Panc1 (cell line): ENCODE data around the gene MYLIP. TPM values are rescaled to one million over a fixed set of nuclear protein-coding genes. Genes with fewer than 3 reads are reported as not detected.

ENCODE experiments used
- ATAC-seq: fragments of 200-7000 bp; cut with Tn5 transposase; 2 replicates; pipeline ENCODE4 v1.9.1; 2020; ENCODE audit warnings: mild to moderate bottlenecking, moderate library complexity
- BruUV-seq: library from RNA; stranded (reverse); fragments of 400-500 nt; replicated peaks from 2 replicates; lab custom pipeline; 2021; lab: Mats Ljungman, UMichigan
- CTCF ChIA-PET: fragments of 300-600 bp; sonication (Branson Sonifier 250); formaldehyde crosslinking; loops from one replicate; lab custom pipeline; 2022; ENCODE audit warnings: antibody characterized with exemption; lab: Charles Lee
- POLR2A ChIA-PET: fragments of 300-600 bp; sonication (Branson Sonifier 250); formaldehyde crosslinking; loops from one replicate; lab custom pipeline; 2022; ENCODE audit warnings: antibody characterized with exemption; lab: Charles Lee
- DNase-seq: peaks from one replicate; pipeline ENCODE4 v3.0.0-alpha.2; 2010; ENCODE audit warnings: low read depth, low spot score
- H3K27ac ChIP-seq: 2 replicates; pipeline ENCODE4 v1.5.1; 2011; ENCODE audit warnings: mild to moderate bottlenecking, low read length, inconsistent platforms
- H3K27me3 ChIP-seq: fragments of 200-500 bp; sonication (Bioruptor generic); 2 replicates; pipeline ENCODE4 v1.6.0; 2014; ENCODE audit warnings: low read length, inconsistent platforms; ENCODE audit not compliant: control insufficient read depth, insufficient read depth
- H3K36me3 ChIP-seq: fragments of 200-500 bp; sonication (Bioruptor generic); 2 replicates; pipeline ENCODE4 v1.5.1; 2014; ENCODE audit warnings: inconsistent platforms, mild to moderate bottlenecking, low read length, moderate library complexity; ENCODE audit not compliant: control insufficient read depth, insufficient read depth
- H3K4me1 ChIP-seq: 2 replicates; pipeline ENCODE4 v1.5.1; 2011; ENCODE audit warnings: inconsistent platforms, mild to moderate bottlenecking, low read length, moderate library complexity; ENCODE audit not compliant: control insufficient read depth, insufficient read depth
- H3K4me3 ChIP-seq, 2 experiments: 2 replicates each; pipeline ENCODE4 v1.5.1; 2011 to 2012; ENCODE audit warnings: low read depth in 2 of 2, low read length in 2 of 2, mild to moderate bottlenecking in 2 of 2, inconsistent platforms in 1 of 2, moderate library complexity in 1 of 2
- H3K9me3 ChIP-seq: fragments of 200-500 bp; sonication (Bioruptor generic); 2 replicates; pipeline ENCODE4 v1.5.1; 2014; ENCODE audit warnings: low read depth, mild to moderate bottlenecking, inconsistent platforms, low read length, moderate library complexity; ENCODE audit not compliant: control insufficient read depth, insufficient read depth
- POLR2AphosphoS5 ChIP-seq: IDR thresholded peaks from 2 replicates; pipeline ENCODE4 v1.6.1; 2012; ENCODE audit warnings: mild to moderate bottlenecking, low read depth, low read length, moderate library complexity
- SIN3A ChIP-seq: IDR thresholded peaks from 2 replicates; pipeline ENCODE4 v1.6.1; 2012; ENCODE audit warnings: low read depth, mild to moderate bottlenecking, low read length, moderate library complexity, borderline replicate concordance; ENCODE audit not compliant: insufficient read depth
- TCF7L2 ChIP-seq: IDR thresholded peaks from 2 replicates; pipeline ENCODE4 v1.6.1; 2011; ENCODE audit warnings: mild to moderate bottlenecking, low read depth, low read length, inconsistent platforms
- in situ Hi-C: cut with HindIII; loops from 2 replicates; pipeline ENCODE4 v1.10.0; 2016; ENCODE audit warnings: low sequenced_read_pairs, low pct_unique_long_range_greater_than_20kb
- intact Hi-C: fragments of 100-400 bp; cut with micrococcal nuclease; formaldehyde crosslinking; loops from one replicate; pipeline ENCODE4 v1.10.0; 2022; ENCODE audit not compliant: unreplicated experiment
- total RNA-seq: library from RNA; stranded (reverse); gene quantifications from one replicate; pipeline ENCODE4 v1.2.1, GENCODE V29; 2021; ENCODE audit not compliant: unreplicated experiment
- TF ChIP-seq, protein P1 (sequence below), 2 experiments: IDR thresholded peaks; 2 replicates each; pipeline ENCODE4 v1.6.1; 2011 to 2012; ENCODE audit warnings: low read depth in 2 of 2, control low read depth in 1 of 2, low read length in 1 of 2, mild to moderate bottlenecking in 1 of 2, moderate library complexity in 1 of 2; ENCODE audit not compliant: insufficient read depth in 1 of 2
- TF ChIP-seq, protein P2 (sequence below): fragments of 450-650 bp; IDR thresholded peaks from 2 replicates; pipeline ENCODE4 v1.5.1; 2017; ENCODE audit warnings: mild to moderate bottlenecking

MYLIP gene
- total RNA-seq, 1 experiment from 2014 or later, result 12.7 TPM

DNA sequence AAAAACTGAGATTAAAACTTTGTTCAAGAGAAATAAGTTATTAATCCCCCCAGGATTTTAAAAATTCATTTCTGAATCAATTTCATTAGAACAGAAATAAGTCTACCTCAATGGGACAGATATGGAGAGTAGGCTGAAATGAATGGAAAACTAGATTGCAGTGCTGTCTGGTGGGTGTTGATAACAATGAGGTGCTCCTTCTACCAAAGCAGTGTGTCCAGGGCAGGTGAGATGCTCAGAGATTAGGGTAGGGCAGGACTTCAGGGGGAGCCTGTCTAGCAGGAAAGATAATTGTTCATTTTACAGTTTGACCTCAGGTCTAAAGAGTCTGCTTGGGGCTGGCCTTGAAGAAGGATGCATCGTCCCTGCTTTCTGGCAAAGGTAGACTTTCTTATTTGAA is 38.0 kb upstream of the MYLIP start:
- Histone ChIP-seq H3K36me3 (no peaks in the 10 kb centered on the region), H3K9me3 (no peaks in the 10 kb centered on the region), H3K4me3 (no peak overlapping the region), H3K27me3 (peaks cover 4% of the 10 kb centered on the region; the same call in 1 of the 2 replicates), H3K4me1 (no peaks in the 10 kb centered on the region), H3K27ac (no peak overlapping the region)
- ChIA-PET CTCF (no interaction called here), POLR2A (no interaction called here)
- intact Hi-C loops, result no loop called here
- DNase-seq (no peak), ATAC-seq (no peak)
- in situ Hi-C loops, result no loop called here
- BruUV-seq, result no TSS peak
- no peak for TF ChIP-seq TCF7L2

DNA sequence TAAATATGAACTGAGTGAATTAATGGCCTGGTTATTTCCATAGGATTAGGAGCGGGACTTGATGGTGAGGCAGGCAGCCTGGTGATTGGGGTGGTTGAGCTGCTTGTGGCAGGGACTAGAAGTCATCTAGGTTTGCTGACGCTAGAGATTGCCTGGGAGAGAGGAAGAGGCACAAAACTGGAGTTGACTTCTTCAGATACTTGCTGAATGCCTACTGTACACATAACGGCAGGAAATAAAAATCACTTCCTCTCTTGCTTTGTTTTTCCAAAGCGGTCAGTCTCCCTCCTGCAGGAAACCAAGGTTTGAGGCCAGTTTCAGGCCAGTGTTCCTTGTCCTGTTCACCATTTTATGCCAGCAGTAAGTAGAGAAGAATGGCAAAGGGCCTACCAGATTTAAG is 36.7 kb upstream of the MYLIP start:
- ATAC-seq, result no peak
- POLR2A ChIA-PET, result interaction anchor here (0.6 kb wide), 1 partner anchor 324 kb away, joined by 7 read pairs; no protein-coding TSS in a partner anchor
- no peak overlapping the region for H3K27ac ChIP-seq

DNA sequence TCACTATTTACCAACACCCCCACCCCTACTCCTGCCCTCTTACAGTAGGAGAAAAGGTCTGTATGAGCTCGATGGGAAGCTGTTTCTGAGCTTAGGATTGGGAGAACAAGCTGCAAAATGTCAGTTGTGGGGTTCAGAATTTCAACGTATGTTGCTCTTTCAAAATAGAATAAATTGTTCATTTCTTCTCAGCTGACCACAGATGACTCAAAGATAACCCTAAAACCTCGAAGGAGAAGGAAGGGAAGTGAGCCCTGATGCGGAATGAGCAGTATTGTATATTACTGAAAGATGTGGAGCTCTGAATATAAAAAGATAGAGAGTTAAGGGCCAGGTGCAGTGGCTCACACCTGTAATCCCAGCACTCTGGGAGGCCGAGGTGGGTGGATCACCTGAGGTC is 35.9 kb upstream of the MYLIP start:
- ChIA-PET CTCF (interaction anchor here (0.6 kb wide), 1 partner anchor 12 kb away, joined by 3 read pairs; no protein-coding TSS in a partner anchor), POLR2A (no interaction called here)
- TF ChIP-seq SIN3A, result no peak
- no peak for TF ChIP-seq TCF7L2
- TF ChIP-seq, protein P1, sequence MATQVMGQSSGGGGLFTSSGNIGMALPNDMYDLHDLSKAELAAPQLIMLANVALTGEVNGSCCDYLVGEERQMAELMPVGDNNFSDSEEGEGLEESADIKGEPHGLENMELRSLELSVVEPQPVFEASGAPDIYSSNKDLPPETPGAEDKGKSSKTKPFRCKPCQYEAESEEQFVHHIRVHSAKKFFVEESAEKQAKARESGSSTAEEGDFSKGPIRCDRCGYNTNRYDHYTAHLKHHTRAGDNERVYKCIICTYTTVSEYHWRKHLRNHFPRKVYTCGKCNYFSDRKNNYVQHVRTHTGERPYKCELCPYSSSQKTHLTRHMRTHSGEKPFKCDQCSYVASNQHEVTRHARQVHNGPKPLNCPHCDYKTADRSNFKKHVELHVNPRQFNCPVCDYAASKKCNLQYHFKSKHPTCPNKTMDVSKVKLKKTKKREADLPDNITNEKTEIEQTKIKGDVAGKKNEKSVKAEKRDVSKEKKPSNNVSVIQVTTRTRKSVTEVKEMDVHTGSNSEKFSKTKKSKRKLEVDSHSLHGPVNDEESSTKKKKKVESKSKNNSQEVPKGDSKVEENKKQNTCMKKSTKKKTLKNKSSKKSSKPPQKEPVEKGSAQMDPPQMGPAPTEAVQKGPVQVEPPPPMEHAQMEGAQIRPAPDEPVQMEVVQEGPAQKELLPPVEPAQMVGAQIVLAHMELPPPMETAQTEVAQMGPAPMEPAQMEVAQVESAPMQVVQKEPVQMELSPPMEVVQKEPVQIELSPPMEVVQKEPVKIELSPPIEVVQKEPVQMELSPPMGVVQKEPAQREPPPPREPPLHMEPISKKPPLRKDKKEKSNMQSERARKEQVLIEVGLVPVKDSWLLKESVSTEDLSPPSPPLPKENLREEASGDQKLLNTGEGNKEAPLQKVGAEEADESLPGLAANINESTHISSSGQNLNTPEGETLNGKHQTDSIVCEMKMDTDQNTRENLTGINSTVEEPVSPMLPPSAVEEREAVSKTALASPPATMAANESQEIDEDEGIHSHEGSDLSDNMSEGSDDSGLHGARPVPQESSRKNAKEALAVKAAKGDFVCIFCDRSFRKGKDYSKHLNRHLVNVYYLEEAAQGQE (IDR thresholded peaks at IDR 0.05; ENCODE audit: insufficient read depth in 1 of 2, low read depth in 2 of 2, low read length in 1 of 2), result no peak
- TF ChIP-seq, protein P2, sequence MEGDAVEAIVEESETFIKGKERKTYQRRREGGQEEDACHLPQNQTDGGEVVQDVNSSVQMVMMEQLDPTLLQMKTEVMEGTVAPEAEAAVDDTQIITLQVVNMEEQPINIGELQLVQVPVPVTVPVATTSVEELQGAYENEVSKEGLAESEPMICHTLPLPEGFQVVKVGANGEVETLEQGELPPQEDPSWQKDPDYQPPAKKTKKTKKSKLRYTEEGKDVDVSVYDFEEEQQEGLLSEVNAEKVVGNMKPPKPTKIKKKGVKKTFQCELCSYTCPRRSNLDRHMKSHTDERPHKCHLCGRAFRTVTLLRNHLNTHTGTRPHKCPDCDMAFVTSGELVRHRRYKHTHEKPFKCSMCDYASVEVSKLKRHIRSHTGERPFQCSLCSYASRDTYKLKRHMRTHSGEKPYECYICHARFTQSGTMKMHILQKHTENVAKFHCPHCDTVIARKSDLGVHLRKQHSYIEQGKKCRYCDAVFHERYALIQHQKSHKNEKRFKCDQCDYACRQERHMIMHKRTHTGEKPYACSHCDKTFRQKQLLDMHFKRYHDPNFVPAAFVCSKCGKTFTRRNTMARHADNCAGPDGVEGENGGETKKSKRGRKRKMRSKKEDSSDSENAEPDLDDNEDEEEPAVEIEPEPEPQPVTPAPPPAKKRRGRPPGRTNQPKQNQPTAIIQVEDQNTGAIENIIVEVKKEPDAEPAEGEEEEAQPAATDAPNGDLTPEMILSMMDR, result no peak
- no peak for TF ChIP-seq POLR2AphosphoS5
- DNase-seq (no peak), ATAC-seq (no peak)
- Histone ChIP-seq H3K27ac (no peak overlapping the region), H3K36me3 (no peaks in the 10 kb centered on the region), H3K4me3 (no peak overlapping the region), H3K27me3 (peaks cover 2% of the 10 kb centered on the region; the same call in 1 of the 2 replicates), H3K4me1 (no peaks in the 10 kb centered on the region), H3K9me3 (no peaks in the 10 kb centered on the region)
- intact Hi-C loops (no loop called here), in situ Hi-C loops (no loop called here)
- no TSS peak for BruUV-seq

More for the DNA sequence above, 36.7 kb upstream of the MYLIP start:
- DNase-seq, result no peak
- in situ Hi-C loops (no loop called here), intact Hi-C loops (no loop called here)
- no peak overlapping the region for H3K4me3 ChIP-seq
- H3K36me3 ChIP-seq, result no peaks in the 10 kb centered on the region
- H3K4me1 ChIP-seq, result no peaks in the 10 kb centered on the region
- peaks cover 4% of the 10 kb centered on the region; the same call in 1 of the 2 replicates for H3K27me3 ChIP-seq
- BruUV-seq, result no TSS peak
- no peak for TF ChIP-seq SIN3A
- TF ChIP-seq, protein P2, result no peak
- no peak for TF ChIP-seq TCF7L2
- TF ChIP-seq POLR2AphosphoS5, result no peak
- TF ChIP-seq, protein P1 (IDR thresholded peaks at IDR 0.05; ENCODE audit: insufficient read depth in 1 of 2, low read depth in 2 of 2, low read length in 1 of 2), result no peak
- H3K9me3 ChIP-seq, result no peaks in the 10 kb centered on the region
- CTCF ChIA-PET, result no interaction called here
